GM18867 (cell line): Measurements from ENCODE around the gene BMP2K.
"Not testable (repeated sequence)": the region's sequence is repeated elsewhere in the genome, so short reads cannot be mapped to it uniquely, and the experiment has no call there.

ENCODE experiments used
- ATAC-seq: cut with Tn5 transposase; IDR thresholded peaks from one replicate; pipeline ENCODE4 v1.9.1; 2021; ENCODE audit warnings: mild to moderate bottlenecking, moderate library complexity; ENCODE audit not compliant: unreplicated experiment

The BMP2K gene

GRCh38 chr4:78846258-78846657 is 70.1 kb downstream of the BMP2K start:
- ATAC-seq: no peak

GRCh38 chr4:78862314-78862737 is 86.2 kb downstream of the BMP2K start:
- ATAC-seq: no peak

GRCh38 chr4:78863254-78863869 is 87.2 kb downstream of the BMP2K start:
- peak; percentile 41 for ATAC-seq

GRCh38 chr4:78863991-78864390 is 87.8 kb downstream of the BMP2K start:
- peak; percentile 7 for ATAC-seq

- peak; percentile 75 for ATAC-seq
These were observed 88.4 kb downstream of the BMP2K start for GRCh38 chr4:78864405-78865024.

- ATAC-seq: no peak
These were observed 89.3 kb downstream of the BMP2K start for GRCh38 chr4:78865451-78865850.

GRCh38 chr4:78868712-78869111 is 92.6 kb downstream of the BMP2K start:
- not testable (repeated sequence) for ATAC-seq

GRCh38 chr4:78870056-78870455 is 93.9 kb downstream of the BMP2K start:
- ATAC-seq: no peak

GRCh38 chr4:78876568-78877320 is 100.6 kb downstream of the BMP2K start:
- ATAC-seq: no peak

- no peak for ATAC-seq
These were observed 101.9 kb downstream of the BMP2K start for GRCh38 chr4:78878031-78878430.

- no peak for ATAC-seq
These were observed 104.8 kb downstream of the BMP2K start for GRCh38 chr4:78880874-78881492.

GRCh38 chr4:78885598-78885997 is 109.4 kb downstream of the BMP2K start:
- no peak for ATAC-seq

- no peak for ATAC-seq
These were observed 113.8 kb downstream of the BMP2K start for GRCh38 chr4:78889955-78890354.

- ATAC-seq: no peak
These were observed 123.2 kb downstream of the BMP2K start for GRCh38 chr4:78899302-78899701.

GRCh38 chr4:78901882-78902281 is 125.7 kb downstream of the BMP2K start:
- ATAC-seq: no peak

- ATAC-seq: no peak
These were observed 126.1 kb downstream of the BMP2K start for GRCh38 chr4:78902298-78902697.

- ATAC-seq: no peak
These were observed 128.0 kb downstream of the BMP2K start for GRCh38 chr4:78904143-78904542.

GRCh38 chr4:78907638-78908037 is 131.5 kb downstream of the BMP2K start:
- ATAC-seq: no peak

- not testable (repeated sequence) for ATAC-seq
These were observed 132.8 kb downstream of the BMP2K start for GRCh38 chr4:78908974-78909373.

GRCh38 chr4:78910612-78911011 is 134.5 kb downstream of the BMP2K start:
- no peak for ATAC-seq

GRCh38 chr4:78922207-78922606 is 146.1 kb downstream of the BMP2K start:
- no peak for ATAC-seq
